Measurements from ENCODE around the gene PCSK1N.
"Not testable (repeated sequence)": the region's sequence is repeated elsewhere in the genome, so short reads cannot be mapped to it uniquely, and the experiment has no call there.

The PCSK1N gene

GRCh38 chrX:48835524-48836329, at the start of gene PCSK1N:
TSS of gene PCSK1N (minus strand) at chrX:48835610. CDS start at chrX:48835532, 78 bp downstream.
- DNase-seq = peak; percentile 78

- peak; percentile 25 for DNase-seq
These were observed 48.3 kb upstream of the PCSK1N start for GRCh38 chrX:48883729-48884128.

- not testable (repeated sequence) for DNase-seq
These were observed 41.5 kb upstream of the PCSK1N start for GRCh38 chrX:48876944-48877343.

GRCh38 chrX:48872017-48872416, 36.6 kb upstream of the PCSK1N start:
- not testable (repeated sequence) for DNase-seq

GRCh38 chrX:48864210-48864609, 28.8 kb upstream of the PCSK1N start:
- DNase-seq = no peak

GRCh38 chrX:48854898-48855297, 19.5 kb upstream of the PCSK1N start:
- no peak for DNase-seq

GRCh38 chrX:48854121-48854804, 18.9 kb upstream of the PCSK1N start:
- not testable (repeated sequence) for DNase-seq

GRCh38 chrX:48853494-48853893, 18.1 kb upstream of the PCSK1N start:
- DNase-seq = not testable (repeated sequence)

GRCh38 chrX:48852857-48853256, 17.4 kb upstream of the PCSK1N start:
- DNase-seq = no peak

GRCh38 chrX:48848847-48849246, 13.4 kb upstream of the PCSK1N start:
- DNase-seq = peak; percentile 28

- no peak for DNase-seq
These were observed 4.3 kb upstream of the PCSK1N start for GRCh38 chrX:48839686-48840085.

- DNase-seq = peak; percentile 42
These were observed 1.1 kb downstream of the PCSK1N start for GRCh38 chrX:48834383-48834709.

GRCh38 chrX:48833542-48834138, 1.8 kb downstream of the PCSK1N start:
- DNase-seq = peak; percentile 3

GRCh38 chrX:48831909-48832291, 3.5 kb downstream of the PCSK1N start:
- no peak for DNase-seq

GRCh38 chrX:48831136-48831908, 4.1 kb downstream of the PCSK1N start:
- no peak for DNase-seq

- DNase-seq = no peak
These were observed 6.2 kb downstream of the PCSK1N start for GRCh38 chrX:48829016-48829735.

- DNase-seq = no peak
These were observed 7.8 kb downstream of the PCSK1N start for GRCh38 chrX:48827654-48827968.

GRCh38 chrX:48826876-48827653, 8.3 kb downstream of the PCSK1N start:
- no peak for DNase-seq

GRCh38 chrX:48826135-48826875, 9.1 kb downstream of the PCSK1N start, which contains the start of gene ERAS:
TSS of gene ERAS (plus strand) at chrX:48826513. CDS start at chrX:48829124, 2,611 bp downstream.
- no peak for DNase-seq

- no peak for DNase-seq
These were observed 11.3 kb downstream of the PCSK1N start for GRCh38 chrX:48824066-48824465.

- no peak for DNase-seq
These were observed 12.4 kb downstream of the PCSK1N start for GRCh38 chrX:48823053-48823452.

Data from NCI-H2171 treated with DMSO at 0.1 percent for 48 hours (cell line).